Measurements from ENCODE around the gene ADIRF.

DNA sequence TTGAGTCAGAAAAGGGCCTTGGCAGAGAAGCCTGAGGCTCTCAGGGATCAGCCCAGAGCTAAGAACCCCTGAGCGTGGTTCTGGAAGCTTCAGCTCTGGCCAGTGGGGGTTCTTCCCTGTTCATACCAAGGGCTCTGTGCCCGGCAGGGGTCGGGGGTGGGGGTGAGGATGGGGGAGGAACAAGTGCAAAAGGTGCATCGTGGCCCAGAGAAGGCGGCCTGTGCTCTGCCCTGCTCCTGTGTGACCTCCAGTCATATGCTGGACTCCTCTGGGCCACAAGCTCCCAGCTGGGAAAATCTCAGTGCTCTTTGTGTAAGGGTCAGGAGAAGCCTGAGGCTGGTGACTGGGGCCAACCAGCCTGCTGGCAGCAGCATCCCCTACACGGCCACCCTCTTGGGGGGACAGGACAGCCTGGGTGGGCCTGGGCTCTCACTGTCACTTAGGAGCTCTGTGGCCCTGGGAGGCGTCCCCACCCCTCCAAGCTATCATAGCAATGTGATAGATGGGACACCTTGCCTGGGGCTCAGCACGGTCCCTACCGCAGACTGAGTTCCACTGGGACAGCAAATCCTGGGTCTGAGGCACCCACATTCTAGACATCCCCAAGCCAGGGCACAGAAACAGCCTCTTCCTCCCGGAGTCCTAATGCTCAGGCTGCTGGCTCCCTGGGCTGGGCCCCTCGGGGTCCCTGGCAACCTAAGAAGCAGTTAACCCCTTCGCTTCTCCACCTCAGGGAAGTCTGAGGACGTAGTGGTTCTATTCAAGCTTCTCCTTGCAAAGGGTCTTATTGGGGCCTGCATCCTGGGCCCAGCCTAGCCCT lies 13.4 kb upstream of the ADIRF start:
- TF ChIP-seq, protein P1, sequence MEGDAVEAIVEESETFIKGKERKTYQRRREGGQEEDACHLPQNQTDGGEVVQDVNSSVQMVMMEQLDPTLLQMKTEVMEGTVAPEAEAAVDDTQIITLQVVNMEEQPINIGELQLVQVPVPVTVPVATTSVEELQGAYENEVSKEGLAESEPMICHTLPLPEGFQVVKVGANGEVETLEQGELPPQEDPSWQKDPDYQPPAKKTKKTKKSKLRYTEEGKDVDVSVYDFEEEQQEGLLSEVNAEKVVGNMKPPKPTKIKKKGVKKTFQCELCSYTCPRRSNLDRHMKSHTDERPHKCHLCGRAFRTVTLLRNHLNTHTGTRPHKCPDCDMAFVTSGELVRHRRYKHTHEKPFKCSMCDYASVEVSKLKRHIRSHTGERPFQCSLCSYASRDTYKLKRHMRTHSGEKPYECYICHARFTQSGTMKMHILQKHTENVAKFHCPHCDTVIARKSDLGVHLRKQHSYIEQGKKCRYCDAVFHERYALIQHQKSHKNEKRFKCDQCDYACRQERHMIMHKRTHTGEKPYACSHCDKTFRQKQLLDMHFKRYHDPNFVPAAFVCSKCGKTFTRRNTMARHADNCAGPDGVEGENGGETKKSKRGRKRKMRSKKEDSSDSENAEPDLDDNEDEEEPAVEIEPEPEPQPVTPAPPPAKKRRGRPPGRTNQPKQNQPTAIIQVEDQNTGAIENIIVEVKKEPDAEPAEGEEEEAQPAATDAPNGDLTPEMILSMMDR (IDR thresholded peaks at IDR 0.05): no peak
- no peak for TF ChIP-seq EZH2phosphoT487 (IDR thresholded peaks at IDR 0.05)
